ENCODE results near the gene TMEM135. TPM values are rescaled to one million over a fixed set of nuclear protein-coding genes. Genes with fewer than 3 reads are reported as not detected.

The TMEM135 gene
- total RNA-seq, 4 donors from 2014 or later: 7.9 to 38.7 (median 18.9) TPM

DNA sequence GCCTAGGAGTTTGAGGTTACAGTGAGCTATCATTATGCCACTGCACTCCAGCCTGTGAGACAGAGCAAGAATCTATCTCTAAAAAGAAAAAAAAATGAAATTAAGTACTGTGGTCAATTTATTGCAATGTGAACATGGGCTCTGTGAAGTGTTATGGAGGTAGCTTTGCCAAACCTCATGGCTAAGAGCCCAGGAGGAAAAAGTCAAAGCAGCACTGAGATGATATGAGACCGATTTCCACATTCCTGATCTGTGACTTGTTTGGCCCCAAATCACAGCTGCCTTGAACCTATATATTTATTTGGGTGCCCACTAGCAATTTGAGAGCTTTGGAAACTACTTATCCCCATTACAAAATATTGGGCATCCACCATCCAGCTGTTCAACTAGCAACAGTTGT, 29.8 kb upstream of the TMEM135 start:
- Histone ChIP-seq H3K27ac (no peak overlapping the region), H3K4me1 (no peaks in the 10 kb centered on the region), H3K27me3 (no peaks in the 10 kb centered on the region), H3K36me3 (no peaks in the 10 kb centered on the region), H3K4me3 (no peak overlapping the region), H3K9me3 (no peaks in the 10 kb centered on the region)
- in situ Hi-C loops (cut with MboI; ENCODE audit: low sequenced_read_pairs in 4 of 4) (no loop called here), intact Hi-C loops (cut with DNase I; ENCODE audit: low total_unique reads) (no loop called here)
- no peak for TF ChIP-seq POLR2A (IDR thresholded peaks at IDR 0.05)
- DNase-seq (no peak), ATAC-seq (no peak)

DNA sequence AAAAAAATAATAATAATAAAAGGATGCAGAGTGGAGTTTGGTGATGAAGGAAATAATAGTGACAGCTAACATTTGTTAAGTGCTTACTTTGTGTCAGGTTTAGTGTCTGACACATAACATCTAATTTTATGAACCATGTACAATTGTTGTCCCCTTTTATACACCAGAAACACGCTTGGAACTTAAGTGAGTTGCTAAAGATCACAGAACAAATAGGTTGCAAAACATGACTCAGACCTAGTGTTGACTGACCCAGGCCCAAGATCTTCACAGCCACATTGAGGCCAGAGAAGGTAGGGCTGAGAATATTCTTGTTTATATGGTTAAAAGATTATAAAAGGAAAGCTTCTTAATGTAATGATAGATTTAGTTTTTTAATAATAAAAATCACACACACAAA, 25.6 kb upstream of the TMEM135 start:
- DNase-seq: no peak
- ATAC-seq: no peak
- H3K4me3 ChIP-seq: no peak overlapping the region
- H3K4me1 ChIP-seq: no peaks in the 10 kb centered on the region
- H3K27me3 ChIP-seq: no peaks in the 10 kb centered on the region
- no peak overlapping the region for H3K27ac ChIP-seq
- intact Hi-C loops (cut with DNase I; ENCODE audit: low total_unique reads) (no loop called here), in situ Hi-C loops (cut with MboI; ENCODE audit: low sequenced_read_pairs in 4 of 4) (no loop called here)
- no peaks in the 10 kb centered on the region for H3K36me3 ChIP-seq
- no peaks in the 10 kb centered on the region for H3K9me3 ChIP-seq
- TF ChIP-seq, protein P1, sequence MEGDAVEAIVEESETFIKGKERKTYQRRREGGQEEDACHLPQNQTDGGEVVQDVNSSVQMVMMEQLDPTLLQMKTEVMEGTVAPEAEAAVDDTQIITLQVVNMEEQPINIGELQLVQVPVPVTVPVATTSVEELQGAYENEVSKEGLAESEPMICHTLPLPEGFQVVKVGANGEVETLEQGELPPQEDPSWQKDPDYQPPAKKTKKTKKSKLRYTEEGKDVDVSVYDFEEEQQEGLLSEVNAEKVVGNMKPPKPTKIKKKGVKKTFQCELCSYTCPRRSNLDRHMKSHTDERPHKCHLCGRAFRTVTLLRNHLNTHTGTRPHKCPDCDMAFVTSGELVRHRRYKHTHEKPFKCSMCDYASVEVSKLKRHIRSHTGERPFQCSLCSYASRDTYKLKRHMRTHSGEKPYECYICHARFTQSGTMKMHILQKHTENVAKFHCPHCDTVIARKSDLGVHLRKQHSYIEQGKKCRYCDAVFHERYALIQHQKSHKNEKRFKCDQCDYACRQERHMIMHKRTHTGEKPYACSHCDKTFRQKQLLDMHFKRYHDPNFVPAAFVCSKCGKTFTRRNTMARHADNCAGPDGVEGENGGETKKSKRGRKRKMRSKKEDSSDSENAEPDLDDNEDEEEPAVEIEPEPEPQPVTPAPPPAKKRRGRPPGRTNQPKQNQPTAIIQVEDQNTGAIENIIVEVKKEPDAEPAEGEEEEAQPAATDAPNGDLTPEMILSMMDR (IDR thresholded peaks at IDR 0.05 in 4 of 5, conservative IDR thresholded peaks at IDR 0.05 in 1 of 5): no peak

DNA sequence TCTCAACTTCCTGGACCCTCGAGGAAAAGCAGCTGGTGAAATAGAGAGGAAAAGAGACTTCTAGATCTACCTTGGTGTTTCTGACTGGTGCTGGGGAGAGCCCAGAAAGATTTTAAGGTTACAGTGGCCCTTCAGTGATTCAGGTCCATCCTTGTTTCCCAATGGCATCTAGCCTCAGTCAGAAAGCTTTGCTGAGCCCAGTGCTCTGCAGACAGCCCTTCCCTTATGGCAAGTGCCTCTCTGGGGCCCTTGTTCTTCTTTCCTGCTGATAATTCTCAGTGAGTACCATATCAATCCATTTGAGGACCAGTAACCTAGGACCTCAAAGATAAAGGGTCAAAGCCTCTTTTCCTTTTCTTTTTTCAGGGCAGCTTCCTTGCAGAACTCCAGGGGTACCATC, 25.1 kb upstream of the TMEM135 start:
- no peak for TF ChIP-seq POLR2A (IDR thresholded peaks at IDR 0.05)
- TF ChIP-seq, protein P1 (IDR thresholded peaks at IDR 0.05 in 4 of 5, conservative IDR thresholded peaks at IDR 0.05 in 1 of 5): no peak
- Histone ChIP-seq H3K27ac (no peak overlapping the region), H3K36me3 (no peaks in the 10 kb centered on the region), H3K4me1 (no peaks in the 10 kb centered on the region), H3K9me3 (no peaks in the 10 kb centered on the region), H3K4me3 (no peak overlapping the region), H3K27me3 (no peaks in the 10 kb centered on the region)
- no peak for DNase-seq
- intact Hi-C loops (cut with DNase I; ENCODE audit: low total_unique reads): no loop called here
- in situ Hi-C loops (cut with MboI; ENCODE audit: low sequenced_read_pairs in 4 of 4): no loop called here
- no peak for ATAC-seq

DNA sequence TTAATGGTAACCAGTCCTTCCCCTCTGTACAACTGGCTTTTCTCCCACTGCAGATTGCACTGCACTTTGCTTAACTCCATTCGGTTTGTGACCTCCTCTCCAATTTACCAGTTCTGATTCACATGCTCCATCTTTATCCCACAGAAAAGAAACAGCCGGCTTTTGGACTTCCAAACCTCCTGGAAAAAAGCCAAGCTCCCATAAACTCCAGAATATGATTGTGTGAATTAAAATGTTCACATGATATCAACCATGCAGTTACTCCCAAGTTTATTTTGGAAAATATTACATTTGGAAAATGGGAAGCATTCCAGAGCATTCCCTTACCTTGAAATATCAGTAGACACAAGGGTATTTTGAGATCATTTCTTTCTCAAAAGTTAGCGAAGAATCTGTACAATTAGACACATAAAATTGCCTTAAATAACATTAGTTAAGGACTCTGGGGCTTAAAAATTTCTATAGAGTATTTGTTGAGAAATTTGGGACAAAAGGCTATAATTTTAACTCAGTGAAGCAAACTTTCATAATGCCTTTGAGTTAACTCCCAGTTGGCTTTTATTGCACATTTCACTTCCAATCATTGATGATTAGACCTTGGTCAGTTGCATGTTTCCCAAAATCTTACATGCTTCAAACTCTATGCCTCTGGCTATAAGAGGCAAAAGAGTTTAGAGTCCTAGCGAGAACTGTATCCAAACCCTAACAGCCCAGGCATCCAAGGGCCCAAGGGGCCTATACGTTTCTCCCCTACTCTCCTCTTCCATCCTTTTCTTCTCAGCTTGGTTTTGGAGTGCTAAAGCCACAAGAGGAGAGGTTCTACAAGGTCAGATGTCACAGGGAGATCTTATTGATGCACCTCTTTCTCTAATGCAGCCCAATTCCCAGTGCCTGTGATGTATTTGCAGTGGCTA, 23.6 kb upstream of the TMEM135 start:
- Histone ChIP-seq H3K27ac (no peak overlapping the region), H3K27me3 (no peaks in the 10 kb centered on the region), H3K9me3 (no peaks in the 10 kb centered on the region), H3K36me3 (no peaks in the 10 kb centered on the region), H3K4me1 (no peaks in the 10 kb centered on the region), H3K4me3 (no peak overlapping the region)
- ATAC-seq: no peak
- intact Hi-C loops (cut with DNase I; ENCODE audit: low total_unique reads): no loop called here
- DNase-seq: no peak
- no peak for TF ChIP-seq POLR2A (IDR thresholded peaks at IDR 0.05)
- TF ChIP-seq, protein P1 (IDR thresholded peaks at IDR 0.05 in 4 of 5, conservative IDR thresholded peaks at IDR 0.05 in 1 of 5): no peak
- in situ Hi-C loops (cut with MboI; ENCODE audit: low sequenced_read_pairs in 4 of 4): no loop called here

DNA sequence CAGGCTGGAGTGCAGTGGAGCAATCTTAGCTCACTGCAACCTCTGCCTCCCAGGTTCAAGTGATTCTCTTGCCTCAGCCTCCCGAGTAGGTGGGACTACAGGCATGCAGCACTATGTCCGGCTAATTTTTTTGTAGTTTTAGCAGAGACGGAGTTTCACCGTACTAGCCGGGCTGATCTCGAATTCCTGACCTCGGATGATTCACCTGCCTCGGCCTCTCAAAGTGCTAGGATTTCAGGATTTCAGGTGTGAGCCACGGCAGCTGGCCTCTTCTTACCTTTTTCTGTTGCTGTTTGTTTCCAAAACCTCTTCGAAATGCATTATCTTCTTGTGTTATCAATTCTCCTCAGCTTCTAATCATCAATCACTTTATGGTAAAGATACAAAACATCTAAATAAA, 22.1 kb upstream of the TMEM135 start:
- H3K27me3 ChIP-seq: no peaks in the 10 kb centered on the region
- DNase-seq: no peak
- intact Hi-C loops (cut with DNase I; ENCODE audit: low total_unique reads): no loop called here
- no peak overlapping the region for H3K27ac ChIP-seq
- no peak overlapping the region for H3K4me3 ChIP-seq
- TF ChIP-seq, protein P1 (IDR thresholded peaks at IDR 0.05 in 4 of 5, conservative IDR thresholded peaks at IDR 0.05 in 1 of 5): no peak
- TF ChIP-seq POLR2A (IDR thresholded peaks at IDR 0.05): no peak
- H3K36me3 ChIP-seq: no peaks in the 10 kb centered on the region
- in situ Hi-C loops (cut with MboI; ENCODE audit: low sequenced_read_pairs in 4 of 4): no loop called here
- no peaks in the 10 kb centered on the region for H3K4me1 ChIP-seq
- no peak for ATAC-seq
- no peaks in the 10 kb centered on the region for H3K9me3 ChIP-seq

All from gastrocnemius medialis (tissue), 4 donors.